Measurements from ENCODE around the gene TRIM71. TPM values are rescaled to one million over a fixed set of nuclear protein-coding genes. Genes with fewer than 3 reads are reported as not detected.

TRIM71 gene
- total and polyA plus RNA-seq, 2 of the 13 experiments (the other 11 are each of a cell fraction or from before 2014, with no cell fraction given) = 21.7 to 76.9 TPM

DNA sequence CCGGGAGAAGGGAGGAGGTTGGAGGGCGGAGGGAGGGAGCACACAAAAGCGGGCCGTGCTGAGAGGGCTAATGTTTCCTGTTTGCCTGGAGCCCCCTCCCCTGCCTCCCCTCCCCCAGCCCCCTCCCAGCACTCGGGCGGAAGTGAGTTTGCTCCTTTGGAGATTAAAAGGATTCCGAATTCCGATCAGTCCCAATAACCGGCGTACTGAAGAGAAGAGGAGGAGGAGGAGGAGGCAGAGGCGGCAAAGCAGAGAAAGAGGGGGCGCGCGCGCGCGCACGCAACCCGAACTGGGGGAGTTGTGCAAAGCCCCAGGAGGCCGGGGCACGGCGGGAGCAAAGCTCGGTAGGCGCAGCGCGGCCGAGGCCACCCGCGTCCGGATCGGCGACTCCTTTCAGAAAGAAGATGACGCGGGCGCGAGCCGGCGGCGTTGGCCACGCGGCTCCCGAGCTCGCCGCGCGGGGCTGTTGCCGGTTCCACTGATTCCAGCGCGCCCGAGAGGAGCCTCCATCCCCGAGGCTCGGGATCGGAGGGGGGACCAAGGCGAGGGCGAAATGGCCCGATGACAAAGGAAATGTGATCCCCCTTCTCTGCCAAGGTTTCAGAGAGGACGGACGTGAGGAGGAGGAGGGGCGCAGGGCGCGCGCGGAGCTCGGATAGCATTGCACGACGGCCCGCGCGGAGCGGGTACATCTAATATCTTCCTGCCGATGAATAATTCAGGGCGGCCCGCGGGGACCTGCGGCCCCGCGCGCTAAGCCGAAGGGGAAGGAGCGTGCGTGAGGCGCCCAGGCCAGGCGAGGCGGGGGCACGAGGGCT lies 1.1 kb upstream of the TRIM71 start (continued):
- TF ChIP-seq, protein P1, sequence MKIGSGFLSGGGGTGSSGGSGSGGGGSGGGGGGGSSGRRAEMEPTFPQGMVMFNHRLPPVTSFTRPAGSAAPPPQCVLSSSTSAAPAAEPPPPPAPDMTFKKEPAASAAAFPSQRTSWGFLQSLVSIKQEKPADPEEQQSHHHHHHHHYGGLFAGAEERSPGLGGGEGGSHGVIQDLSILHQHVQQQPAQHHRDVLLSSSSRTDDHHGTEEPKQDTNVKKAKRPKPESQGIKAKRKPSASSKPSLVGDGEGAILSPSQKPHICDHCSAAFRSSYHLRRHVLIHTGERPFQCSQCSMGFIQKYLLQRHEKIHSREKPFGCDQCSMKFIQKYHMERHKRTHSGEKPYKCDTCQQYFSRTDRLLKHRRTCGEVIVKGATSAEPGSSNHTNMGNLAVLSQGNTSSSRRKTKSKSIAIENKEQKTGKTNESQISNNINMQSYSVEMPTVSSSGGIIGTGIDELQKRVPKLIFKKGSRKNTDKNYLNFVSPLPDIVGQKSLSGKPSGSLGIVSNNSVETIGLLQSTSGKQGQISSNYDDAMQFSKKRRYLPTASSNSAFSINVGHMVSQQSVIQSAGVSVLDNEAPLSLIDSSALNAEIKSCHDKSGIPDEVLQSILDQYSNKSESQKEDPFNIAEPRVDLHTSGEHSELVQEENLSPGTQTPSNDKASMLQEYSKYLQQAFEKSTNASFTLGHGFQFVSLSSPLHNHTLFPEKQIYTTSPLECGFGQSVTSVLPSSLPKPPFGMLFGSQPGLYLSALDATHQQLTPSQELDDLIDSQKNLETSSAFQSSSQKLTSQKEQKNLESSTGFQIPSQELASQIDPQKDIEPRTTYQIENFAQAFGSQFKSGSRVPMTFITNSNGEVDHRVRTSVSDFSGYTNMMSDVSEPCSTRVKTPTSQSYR (CRISPR knock-in tag; IDR thresholded peaks at IDR 0.05; ENCODE audit: borderline replicate concordance) = peak; percentile 73
- TF ChIP-seq ZSCAN30 (CRISPR knock-in tag; IDR thresholded peaks at IDR 0.05) = no peak
- no peak for TF ChIP-seq ZNF562 (CRISPR knock-in tag; IDR thresholded peaks at IDR 0.05; ENCODE audit: borderline replicate concordance)
- TF ChIP-seq ZNF335 (CRISPR knock-in tag; IDR thresholded peaks at IDR 0.05) = no peak
- no peak for TF ChIP-seq SSRP1 (CRISPR knock-in tag; IDR thresholded peaks at IDR 0.05)
- peak; percentile 19; the same call in 1 of the 2 replicates for TF ChIP-seq ESRRA (CRISPR knock-in tag; IDR thresholded peaks at IDR 0.05; ENCODE audit: low read depth)
- TF ChIP-seq ZNF484 (CRISPR knock-in tag; IDR thresholded peaks at IDR 0.05; ENCODE audit: borderline replicate concordance, low read depth) = no peak
- no peak for TF ChIP-seq SOX13 (IDR thresholded peaks at IDR 0.05)
- TF ChIP-seq SOX13 (CRISPR knock-in tag; conservative IDR thresholded peaks at IDR 0.05 in 1 of 2, IDR thresholded peaks at IDR 0.05 in 1 of 2) = peak in 1 of 2 experiments; percentile 15; a peak in 1 of 4 replicates
- no peak for TF ChIP-seq ZFP90 (CRISPR knock-in tag; IDR thresholded peaks at IDR 0.05; ENCODE audit: borderline replicate concordance)
- TF ChIP-seq, protein P2, sequence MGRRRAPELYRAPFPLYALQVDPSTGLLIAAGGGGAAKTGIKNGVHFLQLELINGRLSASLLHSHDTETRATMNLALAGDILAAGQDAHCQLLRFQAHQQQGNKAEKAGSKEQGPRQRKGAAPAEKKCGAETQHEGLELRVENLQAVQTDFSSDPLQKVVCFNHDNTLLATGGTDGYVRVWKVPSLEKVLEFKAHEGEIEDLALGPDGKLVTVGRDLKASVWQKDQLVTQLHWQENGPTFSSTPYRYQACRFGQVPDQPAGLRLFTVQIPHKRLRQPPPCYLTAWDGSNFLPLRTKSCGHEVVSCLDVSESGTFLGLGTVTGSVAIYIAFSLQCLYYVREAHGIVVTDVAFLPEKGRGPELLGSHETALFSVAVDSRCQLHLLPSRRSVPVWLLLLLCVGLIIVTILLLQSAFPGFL (CRISPR knock-in tag; IDR thresholded peaks at IDR 0.05) = no peak
- TF ChIP-seq, protein P3, sequence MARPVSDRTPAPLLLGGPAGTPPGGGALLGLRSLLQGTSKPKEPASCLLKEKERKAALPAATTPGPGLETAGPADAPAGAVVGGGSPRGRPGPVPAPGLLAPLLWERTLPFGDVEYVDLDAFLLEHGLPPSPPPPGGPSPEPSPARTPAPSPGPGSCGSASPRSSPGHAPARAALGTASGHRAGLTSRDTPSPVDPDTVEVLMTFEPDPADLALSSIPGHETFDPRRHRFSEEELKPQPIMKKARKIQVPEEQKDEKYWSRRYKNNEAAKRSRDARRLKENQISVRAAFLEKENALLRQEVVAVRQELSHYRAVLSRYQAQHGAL (CRISPR knock-in tag; IDR thresholded peaks at IDR 0.05; ENCODE audit: not compliant biosample characterization) = no peak
- TF ChIP-seq MLLT10 (CRISPR knock-in tag; IDR thresholded peaks at IDR 0.05) = peak; percentile 84; the same call in 1 of the 2 replicates
- 0 out of 2 replicates have a peak, but pooled peaks have one; percentile 10 for TF ChIP-seq FOXK1 (CRISPR knock-in tag; IDR thresholded peaks at IDR 0.05; ENCODE audit: borderline replicate concordance, low read depth)
- TF ChIP-seq ZNF20 (CRISPR knock-in tag; IDR thresholded peaks at IDR 0.05) = no peak
- TF ChIP-seq NONO (IDR thresholded peaks at IDR 0.05) = no peak
- no peak; the same call in 1 of the 2 replicates for TF ChIP-seq NONO (CRISPR knock-in tag; conservative IDR thresholded peaks at IDR 0.05)
- peak; percentile 81 for TF ChIP-seq KDM2A (CRISPR knock-in tag; IDR thresholded peaks at IDR 0.05; ENCODE audit: borderline replicate concordance, low read depth)
- TF ChIP-seq, protein P4, sequence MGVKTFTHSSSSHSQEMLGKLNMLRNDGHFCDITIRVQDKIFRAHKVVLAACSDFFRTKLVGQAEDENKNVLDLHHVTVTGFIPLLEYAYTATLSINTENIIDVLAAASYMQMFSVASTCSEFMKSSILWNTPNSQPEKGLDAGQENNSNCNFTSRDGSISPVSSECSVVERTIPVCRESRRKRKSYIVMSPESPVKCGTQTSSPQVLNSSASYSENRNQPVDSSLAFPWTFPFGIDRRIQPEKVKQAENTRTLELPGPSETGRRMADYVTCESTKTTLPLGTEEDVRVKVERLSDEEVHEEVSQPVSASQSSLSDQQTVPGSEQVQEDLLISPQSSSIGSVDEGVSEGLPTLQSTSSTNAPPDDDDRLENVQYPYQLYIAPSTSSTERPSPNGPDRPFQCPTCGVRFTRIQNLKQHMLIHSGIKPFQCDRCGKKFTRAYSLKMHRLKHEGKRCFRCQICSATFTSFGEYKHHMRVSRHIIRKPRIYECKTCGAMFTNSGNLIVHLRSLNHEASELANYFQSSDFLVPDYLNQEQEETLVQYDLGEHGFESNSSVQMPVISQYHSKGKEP (CRISPR knock-in tag; IDR thresholded peaks at IDR 0.05) = 0 out of 2 replicates have a peak, but pooled peaks have one; percentile 34
- no peak for TF ChIP-seq GTF2F1 (IDR thresholded peaks at IDR 0.05; ENCODE audit: low read length)
- TF ChIP-seq YY1 (IDR thresholded peaks at IDR 0.05; ENCODE audit: insufficient read depth, insufficient replicate concordance, low read depth, low read length) = peak; percentile 52
- no peak; the same call in 1 of the 2 replicates for TF ChIP-seq IRF2 (CRISPR knock-in tag; IDR thresholded peaks at IDR 0.05)
- TF ChIP-seq ONECUT2 (CRISPR knock-in tag; IDR thresholded peaks at IDR 0.05) = no peak

Measured in HepG2 (cell line).